Effector memory CD8-positive, alpha-beta T cell (primary cell): Measurements from ENCODE around the gene DAAM1.

ENCODE experiments used
- ATAC-seq: fragments of 150-1000 bp; cut with Tn5 transposase; replicated peaks from 2 replicates; pipeline ENCODE4 v1.10.0; 2021; ENCODE audit warnings: mild to moderate bottlenecking, moderate library complexity
- DNase-seq, 3 experiments: peaks; one replicate each; pipeline ENCODE4 v3.0.0; 2021
- H3K27ac Mint-ChIP-seq, 2 donors: one replicate each; pipeline ENCODE4 v1.8.0; 2022; ENCODE audit warnings: mild to moderate bottlenecking in 2 of 2, mixed read lengths in 2 of 2, moderate library complexity in 2 of 2
- H3K27me3 Mint-ChIP-seq, 2 donors: one replicate each; pipeline ENCODE4 v1.8.0; 2022; ENCODE audit warnings: mixed read lengths in 2 of 2
- H3K36me3 Mint-ChIP-seq: one replicate; pipeline ENCODE4 v1.8.0; 2022; ENCODE audit warnings: mild to moderate bottlenecking, moderate library complexity, mixed read lengths; ENCODE audit not compliant: insufficient read depth
- H3K4me1 Mint-ChIP-seq, 2 donors: one replicate each; pipeline ENCODE4 v1.8.0; 2022; ENCODE audit warnings: low read depth in 2 of 2, mixed read lengths in 2 of 2
- H3K4me3 Mint-ChIP-seq, 2 donors: one replicate each; pipeline ENCODE4 v1.8.0; 2022; ENCODE audit warnings: mild to moderate bottlenecking in 2 of 2, mixed read lengths in 2 of 2, moderate library complexity in 2 of 2
- H3K9me3 Mint-ChIP-seq, 2 donors: one replicate each; pipeline ENCODE4 v1.8.0; 2022; ENCODE audit warnings: mixed read lengths in 2 of 2

DAAM1 gene

DNA sequence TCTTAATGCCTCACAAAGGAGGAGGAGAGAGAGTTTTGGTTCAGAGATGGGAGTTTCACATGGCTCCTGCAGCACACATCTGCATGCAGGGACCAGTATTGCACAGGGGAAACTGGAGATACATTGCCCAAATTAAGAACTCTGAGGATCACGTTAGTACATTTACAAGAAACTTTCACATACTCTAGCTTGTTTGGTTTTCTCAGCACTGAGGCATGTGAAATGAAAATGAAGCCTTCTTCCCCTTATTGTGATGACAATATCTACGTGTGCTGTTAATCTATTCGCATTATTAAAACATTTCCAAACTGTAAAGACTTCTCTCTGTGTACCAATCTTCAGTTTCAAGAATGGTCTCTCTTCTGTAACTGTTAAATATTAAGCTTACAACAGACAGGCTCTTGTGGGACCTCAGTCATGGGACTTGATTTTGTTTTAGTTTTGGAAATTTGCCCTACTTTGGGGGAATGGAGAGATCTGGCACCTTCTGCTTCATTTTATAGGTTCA is 124.7 kb downstream of the DAAM1 start:
- no peak for ATAC-seq

DNA sequence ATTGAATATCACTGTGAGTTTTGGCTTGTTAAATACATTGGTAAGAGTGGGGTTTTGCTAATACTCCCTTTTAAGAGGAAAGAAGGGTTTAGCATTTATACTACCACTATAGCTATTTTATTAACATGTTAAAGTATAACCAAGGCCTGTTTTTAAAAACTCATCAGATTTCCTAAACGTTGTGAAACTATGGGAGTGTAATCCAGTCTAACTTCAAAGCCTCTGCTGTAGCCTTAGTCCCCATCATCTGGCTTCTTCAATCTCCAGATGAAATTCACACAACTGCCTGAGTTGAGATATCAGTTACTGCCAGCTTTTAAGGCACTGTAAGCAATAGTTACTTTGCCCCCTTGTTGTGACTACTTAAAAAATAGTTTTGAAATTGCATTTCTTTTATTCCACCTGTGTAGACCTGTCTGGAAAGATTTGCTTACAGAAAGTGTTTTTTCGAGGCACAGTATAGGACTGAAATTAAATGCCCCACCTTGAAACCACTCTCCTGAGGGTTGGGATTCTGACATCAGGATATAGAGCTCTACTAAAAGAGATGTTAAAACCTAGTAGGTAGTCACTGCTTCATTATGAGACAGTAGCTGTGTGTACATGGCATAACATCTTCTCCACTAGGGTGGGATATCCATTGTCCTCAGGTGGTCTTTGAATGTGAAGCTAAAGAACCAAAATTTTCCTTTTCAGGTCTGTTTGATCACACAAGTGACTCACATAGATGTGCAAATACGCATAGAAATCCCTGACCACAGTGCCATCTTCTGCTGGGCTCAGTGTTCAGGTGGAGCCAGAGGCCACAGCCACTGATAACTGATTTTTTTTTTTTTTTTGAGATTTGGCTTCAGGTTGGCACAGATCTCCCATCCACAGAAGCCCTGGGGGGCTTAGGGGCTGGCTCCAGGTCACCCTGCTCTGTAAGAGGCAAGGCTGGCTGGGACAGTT is 125.5 kb downstream of the DAAM1 start:
- Mint-ChIP-seq H3K4me1 (no peaks in the 10 kb centered on the region), H3K36me3 (peaks cover 3% of the 10 kb centered on the region), H3K9me3 (no peaks in the 10 kb centered on the region), H3K27me3 (no peaks in the 10 kb centered on the region), H3K27ac (no peak overlapping the region), H3K4me3 (no peak overlapping the region)
- ATAC-seq (no peak), DNase-seq (no peak)

More for the DNA sequence above, 124.7 kb downstream of the DAAM1 start:
- Mint-ChIP-seq H3K4me3 (no peak overlapping the region), H3K27me3 (no peaks in the 10 kb centered on the region), H3K36me3 (peaks cover 3% of the 10 kb centered on the region), H3K9me3 (no peaks in the 10 kb centered on the region), H3K4me1 (no peaks in the 10 kb centered on the region), H3K27ac (no peak overlapping the region)
- no peak for DNase-seq

DNA sequence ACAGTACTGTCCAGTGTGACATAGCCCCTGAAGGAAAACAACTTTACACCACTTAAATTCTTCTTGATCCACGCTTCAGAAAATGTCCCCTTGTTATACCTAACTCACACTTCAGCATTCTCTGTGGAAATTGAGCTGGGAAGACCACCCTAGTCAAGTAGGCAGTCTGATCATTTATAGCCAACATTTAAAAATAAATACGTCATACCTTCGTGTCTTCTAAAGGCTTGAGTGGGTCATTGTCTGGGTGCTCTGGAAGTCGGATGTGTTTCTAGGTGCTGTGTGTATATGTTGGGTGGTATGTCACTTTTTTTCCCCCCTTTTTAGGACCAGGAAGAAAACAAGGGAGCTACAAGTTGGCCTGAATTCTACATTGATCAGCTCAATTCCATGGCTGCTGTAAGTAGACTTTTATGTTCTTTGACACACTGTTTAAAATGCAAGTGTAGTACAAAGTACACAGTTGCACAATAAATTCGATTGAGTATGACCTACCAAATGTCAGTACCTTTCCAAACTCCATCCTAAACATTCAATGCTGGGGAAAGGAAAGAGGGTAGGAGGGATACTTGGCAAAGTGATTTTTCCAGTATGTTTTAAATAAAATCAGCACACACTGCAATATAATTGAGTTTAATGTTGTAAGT is 126.6 kb downstream of the DAAM1 start:
- H3K4me3 Mint-ChIP-seq = no peak overlapping the region
- H3K36me3 Mint-ChIP-seq = peaks cover 3% of the 10 kb centered on the region
- H3K9me3 Mint-ChIP-seq = no peaks in the 10 kb centered on the region
- H3K27me3 Mint-ChIP-seq = no peaks in the 10 kb centered on the region
- DNase-seq (no peak), ATAC-seq (no peak)
- no peaks in the 10 kb centered on the region for H3K4me1 Mint-ChIP-seq
- H3K27ac Mint-ChIP-seq = no peak overlapping the region

DNA sequence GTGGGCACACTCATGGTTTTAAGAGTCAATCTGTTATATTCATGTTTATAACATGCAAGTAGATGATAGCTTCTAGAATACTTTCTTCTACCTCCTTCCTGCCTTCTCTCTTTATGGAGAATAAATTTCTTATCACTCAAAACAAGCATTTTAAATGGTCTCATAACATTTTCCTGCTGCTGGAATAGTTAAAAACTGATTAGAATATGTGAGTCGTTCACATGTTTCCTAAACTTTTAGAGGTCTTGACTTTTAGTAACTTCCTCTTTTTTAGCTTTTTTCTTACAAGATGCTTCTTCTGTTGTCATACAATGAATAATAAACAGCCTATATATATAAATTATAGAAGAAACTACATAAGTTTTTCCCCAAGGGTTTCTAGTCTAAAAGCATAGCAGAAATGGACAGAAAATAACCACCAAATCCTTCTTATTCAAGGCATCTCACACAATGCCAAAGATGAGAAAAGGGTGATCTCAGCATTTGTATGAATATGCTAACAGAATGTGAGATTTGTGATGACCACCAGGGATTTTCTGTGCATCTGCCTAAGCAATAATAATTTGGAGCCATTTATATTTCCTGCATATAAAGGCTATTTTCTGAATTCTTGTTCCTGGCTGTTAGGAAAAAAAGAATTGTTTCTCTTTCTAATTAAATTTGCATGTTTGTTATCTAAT is 127.8 kb downstream of the DAAM1 start:
- Mint-ChIP-seq H3K4me3 (no peak overlapping the region), H3K4me1 (no peaks in the 10 kb centered on the region), H3K27me3 (no peaks in the 10 kb centered on the region), H3K36me3 (peaks cover 3% of the 10 kb centered on the region), H3K27ac (no peak overlapping the region), H3K9me3 (no peaks in the 10 kb centered on the region)
- ATAC-seq (no peak), DNase-seq (no peak)

DNA sequence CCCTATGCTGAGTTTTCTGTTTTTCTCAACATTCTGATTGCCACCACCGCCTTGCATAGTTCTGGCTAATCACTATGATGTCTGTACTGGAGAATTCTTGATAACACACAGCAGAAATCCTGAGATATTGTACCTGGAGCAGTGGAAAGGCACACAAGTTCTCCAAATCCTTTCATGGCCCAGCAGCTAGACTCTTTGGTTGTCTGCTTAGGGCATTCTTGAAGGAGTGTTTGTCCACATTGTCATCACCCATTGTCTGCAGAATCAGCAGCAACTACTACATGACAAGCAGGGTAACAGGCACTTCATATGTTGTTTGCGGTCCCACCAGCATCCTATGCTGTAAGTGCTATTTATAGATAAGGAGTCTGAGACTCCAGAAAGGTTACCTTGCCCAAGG is 128.9 kb downstream of the DAAM1 start:
- Mint-ChIP-seq H3K4me1 (no peaks in the 10 kb centered on the region), H3K27ac (no peak overlapping the region), H3K36me3 (no peaks in the 10 kb centered on the region), H3K4me3 (no peak overlapping the region), H3K9me3 (no peaks in the 10 kb centered on the region), H3K27me3 (no peaks in the 10 kb centered on the region)
- ATAC-seq (no peak), DNase-seq (no peak)

DNA sequence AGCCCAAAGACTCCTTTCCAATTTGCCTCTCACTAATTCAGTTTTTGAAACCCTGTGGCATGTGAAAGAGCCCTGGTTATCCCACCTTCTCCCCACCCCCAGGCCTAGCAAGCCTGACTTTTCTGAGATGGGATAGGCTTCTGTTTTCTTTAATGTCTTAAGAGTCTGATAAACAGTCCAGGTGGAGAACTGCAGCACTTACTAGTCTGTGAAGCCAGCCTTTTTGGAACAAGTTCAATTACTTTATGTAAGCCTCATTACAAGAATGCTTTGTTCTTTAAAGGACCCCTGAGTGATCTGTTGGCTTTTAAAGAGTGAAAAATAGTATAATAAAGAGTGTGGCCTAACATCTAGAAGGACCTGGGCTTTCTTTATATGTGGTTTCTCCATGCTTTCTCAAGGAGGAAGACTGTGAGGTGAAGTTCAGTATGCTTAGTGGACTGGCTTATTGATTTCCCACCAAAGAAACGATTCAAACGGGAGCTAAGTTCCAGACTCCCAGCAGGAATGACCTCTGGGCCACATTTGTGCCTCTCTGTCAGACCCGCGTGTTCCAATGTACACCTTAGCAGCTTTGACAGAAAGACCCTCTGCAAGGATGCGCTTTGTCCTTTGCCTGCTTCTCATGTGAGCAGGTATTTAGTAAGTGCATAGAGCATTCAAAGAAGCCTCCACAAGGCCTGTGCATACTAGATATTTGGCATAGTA is 129.5 kb downstream of the DAAM1 start:
- Mint-ChIP-seq H3K4me1 (no peaks in the 10 kb centered on the region), H3K4me3 (no peak overlapping the region), H3K27ac (no peak overlapping the region), H3K36me3 (peaks cover 3% of the 10 kb centered on the region), H3K9me3 (no peaks in the 10 kb centered on the region), H3K27me3 (no peaks in the 10 kb centered on the region)
- no peak for ATAC-seq
- DNase-seq = no peak

DNA sequence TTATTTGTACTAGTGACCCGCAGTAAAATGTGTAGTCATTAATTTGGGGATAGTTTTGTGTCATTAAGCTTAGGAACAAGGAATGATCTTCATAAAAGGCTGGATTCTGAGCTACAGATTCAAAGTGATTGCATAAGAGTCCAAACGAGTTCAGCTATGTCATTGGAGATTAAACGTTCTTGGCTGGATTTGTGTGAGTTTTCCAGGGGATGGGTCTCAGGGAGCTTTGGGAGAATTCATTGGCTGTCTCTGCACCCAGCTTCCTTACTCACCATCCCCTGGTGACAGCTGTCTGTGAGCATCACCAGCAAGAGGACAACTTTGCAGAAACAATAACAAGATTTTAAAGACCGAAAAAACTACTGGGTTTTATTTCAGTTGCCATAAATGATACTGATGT is 130.4 kb downstream of the DAAM1 start:
- DNase-seq (no peak), ATAC-seq (no peak)
- Mint-ChIP-seq H3K9me3 (no peaks in the 10 kb centered on the region), H3K36me3 (peaks cover 8% of the 10 kb centered on the region), H3K4me1 (no peaks in the 10 kb centered on the region), H3K27me3 (no peaks in the 10 kb centered on the region), H3K4me3 (no peak overlapping the region), H3K27ac (no peak overlapping the region)

DNA sequence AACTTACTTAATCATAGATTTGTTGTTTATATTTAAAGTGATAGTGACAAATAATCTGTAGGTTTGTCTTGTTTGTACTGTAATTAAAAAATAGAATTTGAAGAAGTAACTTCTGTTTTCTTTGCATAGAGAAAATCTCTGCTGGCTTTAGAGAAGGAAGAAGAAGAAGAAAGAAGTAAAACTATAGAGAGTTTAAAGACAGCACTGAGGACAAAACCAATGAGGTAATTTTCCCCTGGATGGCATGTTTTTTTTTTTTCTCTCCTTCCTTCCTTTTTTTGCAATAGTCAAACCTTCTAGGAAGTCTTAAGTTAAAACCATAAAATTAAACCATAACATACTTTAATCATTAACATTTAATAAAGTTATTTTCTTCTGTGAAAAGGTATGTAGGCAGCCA is 131.9 kb downstream of the DAAM1 start:
- no peak for ATAC-seq
- no peak for DNase-seq
- Mint-ChIP-seq H3K36me3 (peaks cover 8% of the 10 kb centered on the region), H3K9me3 (no peaks in the 10 kb centered on the region), H3K27ac (no peak overlapping the region), H3K4me1 (no peaks in the 10 kb centered on the region), H3K27me3 (no peaks in the 10 kb centered on the region), H3K4me3 (no peak overlapping the region)

DNA sequence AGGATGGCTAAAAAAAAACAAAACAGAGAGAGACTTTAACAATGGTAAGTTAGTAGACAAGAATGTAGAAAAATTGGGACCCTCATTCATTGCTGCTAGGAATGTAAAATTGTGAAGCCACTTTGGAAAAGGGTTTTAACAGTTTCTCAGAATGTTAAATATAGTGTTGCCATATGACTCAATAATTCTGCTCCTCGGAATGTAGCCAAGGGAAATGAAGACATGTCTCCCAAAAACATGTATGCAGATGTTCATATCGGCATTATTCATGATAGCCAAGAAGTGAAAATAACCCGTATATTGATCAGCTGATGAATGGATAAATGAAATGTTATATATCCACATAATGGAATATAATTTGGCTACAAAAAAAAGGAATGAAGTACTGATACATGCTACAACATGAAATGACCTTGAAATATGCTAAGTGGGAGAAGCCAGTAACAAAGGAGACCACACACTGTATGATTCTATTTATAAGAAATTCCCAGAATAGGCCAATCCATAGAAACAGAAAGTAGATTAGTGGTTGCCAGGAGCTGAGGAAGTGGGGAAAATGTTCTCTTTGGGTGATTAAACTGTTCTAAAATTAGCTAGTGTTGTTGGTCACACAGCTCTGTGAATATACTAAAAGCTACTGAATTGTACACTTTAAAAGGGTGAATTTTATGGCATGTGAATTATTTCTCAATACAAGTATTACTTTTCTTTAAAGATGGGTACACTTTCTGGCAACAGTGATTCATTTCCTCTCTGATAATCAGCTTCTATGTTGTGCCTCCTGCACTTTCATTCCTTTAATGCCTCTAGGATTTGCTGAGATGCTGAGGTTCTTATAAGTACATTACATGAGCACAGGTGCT is 132.5 kb downstream of the DAAM1 start:
- no peak for DNase-seq
- no peak overlapping the region for H3K27ac Mint-ChIP-seq
- no peaks in the 10 kb centered on the region for H3K27me3 Mint-ChIP-seq
- no peak overlapping the region for H3K4me3 Mint-ChIP-seq
- H3K4me1 Mint-ChIP-seq = no peaks in the 10 kb centered on the region
- no peak for ATAC-seq
- H3K9me3 Mint-ChIP-seq = no peaks in the 10 kb centered on the region
- H3K36me3 Mint-ChIP-seq = peaks cover 8% of the 10 kb centered on the region

DNA sequence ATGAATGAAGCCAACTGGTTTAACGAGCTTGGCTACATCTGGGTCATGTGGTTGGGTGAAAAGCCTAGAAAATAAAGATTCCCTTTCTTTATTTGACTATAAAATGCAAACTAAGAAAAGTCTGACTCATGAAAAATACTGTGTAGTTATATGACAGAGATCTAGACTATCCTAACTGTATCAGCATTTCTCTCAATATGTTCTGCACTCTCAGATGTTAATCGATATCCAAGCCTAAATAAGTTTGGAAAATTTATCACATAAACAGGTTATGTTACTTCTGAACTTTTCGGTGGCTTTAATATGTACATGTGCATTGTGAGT is 133.1 kb downstream of the DAAM1 start:
- no peak for DNase-seq
- Mint-ChIP-seq H3K36me3 (peaks cover 8% of the 10 kb centered on the region), H3K27me3 (no peaks in the 10 kb centered on the region), H3K4me1 (no peaks in the 10 kb centered on the region), H3K27ac (no peak overlapping the region), H3K4me3 (no peak overlapping the region), H3K9me3 (no peaks in the 10 kb centered on the region)
- ATAC-seq = no peak

DNA sequence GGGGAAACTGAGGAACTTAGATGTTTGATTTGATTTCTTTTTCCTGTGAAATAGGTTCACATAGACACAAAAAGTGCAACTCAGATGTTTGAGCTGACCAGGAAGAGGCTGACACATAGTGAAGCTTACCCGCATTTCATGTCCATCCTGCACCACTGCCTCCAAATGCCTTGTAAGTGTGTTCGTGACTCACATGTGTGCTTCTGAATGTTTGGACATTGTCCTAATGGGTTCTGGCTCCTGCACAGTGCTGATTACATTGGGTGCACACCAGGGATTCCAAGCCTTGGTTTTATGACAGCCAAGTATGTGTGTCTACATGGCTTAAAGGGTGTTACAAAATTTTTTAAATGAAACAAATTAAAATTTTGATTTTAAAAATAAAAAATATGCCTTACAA is 137.4 kb downstream of the DAAM1 start:
- DNase-seq (no peak), ATAC-seq (no peak)
- Mint-ChIP-seq H3K27me3 (no peaks in the 10 kb centered on the region), H3K9me3 (no peaks in the 10 kb centered on the region), H3K36me3 (peaks cover 11% of the 10 kb centered on the region), H3K27ac (no peak overlapping the region), H3K4me1 (no peaks in the 10 kb centered on the region), H3K4me3 (no peak overlapping the region)

DNA sequence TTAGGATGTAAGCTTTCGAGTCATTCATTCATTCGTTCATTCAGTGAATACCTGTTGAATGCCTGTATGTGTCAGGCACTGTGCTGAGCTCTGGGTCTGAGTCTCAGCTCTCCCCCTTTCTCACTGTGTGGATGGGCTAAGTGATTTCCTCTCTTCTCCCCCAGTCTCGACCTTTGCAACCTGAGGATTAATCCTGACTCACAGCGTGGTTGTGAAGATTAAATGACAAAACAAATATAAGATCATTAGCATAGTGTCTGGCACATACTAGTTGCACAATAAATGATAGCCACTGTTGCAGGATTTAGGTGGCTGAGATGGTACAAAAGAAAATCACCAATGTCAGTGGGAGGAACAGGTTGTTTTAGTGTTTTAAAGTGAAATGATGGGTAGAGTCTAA is 140.0 kb downstream of the DAAM1 start:
- ATAC-seq = no peak
- no peaks in the 10 kb centered on the region for H3K9me3 Mint-ChIP-seq
- no peak overlapping the region for H3K27ac Mint-ChIP-seq
- no peak overlapping the region for H3K4me3 Mint-ChIP-seq
- H3K4me1 Mint-ChIP-seq = no peaks in the 10 kb centered on the region
- no peak for DNase-seq
- H3K27me3 Mint-ChIP-seq = no peaks in the 10 kb centered on the region
- peaks cover 7% of the 10 kb centered on the region for H3K36me3 Mint-ChIP-seq
